ENCODE results near the gene SPINK2. TPM values are rescaled to one million over a fixed set of nuclear protein-coding genes. Genes with fewer than 3 reads are reported as not detected.

The SPINK2 gene
- total RNA-seq, 1 donor from 2014 or later = not detected

Other genes starting within 250 kb of the SPINK2 start
- 30.8 and 194 TPM in 2 replicates for gene HOPX, start 140.4 kb downstream of the SPINK2 start, total RNA-seq
- 17.6 and 21.6 TPM in 2 replicates for gene REST, start 86.2 kb upstream of the SPINK2 start, total RNA-seq
- gene NOA1, start 155.9 kb upstream of the SPINK2 start, total RNA-seq = 11.8 and 18.7 TPM in 2 replicates
- 97.2 and 112 TPM in 2 replicates for gene POLR2B, start 157.2 kb upstream of the SPINK2 start, total RNA-seq